Hepatocyte (in vitro differentiated cells): ENCODE results near the gene CRLF3.

Experiments
- EZH2phosphoT487 ChIP-seq: fragments of 200-600 bp; sonication (generic); IDR thresholded peaks from one replicate; pipeline ENCODE4 v1.6.1; 2018; ENCODE audit warnings: antibody characterized with exemption, mild to moderate bottlenecking, low read depth, moderate library complexity; ENCODE audit not compliant: unreplicated experiment, severe bottlenecking
- TF ChIP-seq, protein P1 (sequence below): fragments of 200-600 bp; sonication (generic); IDR thresholded peaks from 2 replicates; pipeline ENCODE4 v1.5.1; 2016; ENCODE audit warnings: antibody characterized with exemption, mild to moderate bottlenecking; ENCODE audit not compliant: poor library complexity

GRCh38 chr17:30816165-30816564 is 8.3 kb downstream of the CRLF3 start:
- no peak for TF ChIP-seq EZH2phosphoT487
- TF ChIP-seq, protein P1, sequence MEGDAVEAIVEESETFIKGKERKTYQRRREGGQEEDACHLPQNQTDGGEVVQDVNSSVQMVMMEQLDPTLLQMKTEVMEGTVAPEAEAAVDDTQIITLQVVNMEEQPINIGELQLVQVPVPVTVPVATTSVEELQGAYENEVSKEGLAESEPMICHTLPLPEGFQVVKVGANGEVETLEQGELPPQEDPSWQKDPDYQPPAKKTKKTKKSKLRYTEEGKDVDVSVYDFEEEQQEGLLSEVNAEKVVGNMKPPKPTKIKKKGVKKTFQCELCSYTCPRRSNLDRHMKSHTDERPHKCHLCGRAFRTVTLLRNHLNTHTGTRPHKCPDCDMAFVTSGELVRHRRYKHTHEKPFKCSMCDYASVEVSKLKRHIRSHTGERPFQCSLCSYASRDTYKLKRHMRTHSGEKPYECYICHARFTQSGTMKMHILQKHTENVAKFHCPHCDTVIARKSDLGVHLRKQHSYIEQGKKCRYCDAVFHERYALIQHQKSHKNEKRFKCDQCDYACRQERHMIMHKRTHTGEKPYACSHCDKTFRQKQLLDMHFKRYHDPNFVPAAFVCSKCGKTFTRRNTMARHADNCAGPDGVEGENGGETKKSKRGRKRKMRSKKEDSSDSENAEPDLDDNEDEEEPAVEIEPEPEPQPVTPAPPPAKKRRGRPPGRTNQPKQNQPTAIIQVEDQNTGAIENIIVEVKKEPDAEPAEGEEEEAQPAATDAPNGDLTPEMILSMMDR = no peak
